ENCODE results near the gene CMIP.

Gene CMIP

DNA sequence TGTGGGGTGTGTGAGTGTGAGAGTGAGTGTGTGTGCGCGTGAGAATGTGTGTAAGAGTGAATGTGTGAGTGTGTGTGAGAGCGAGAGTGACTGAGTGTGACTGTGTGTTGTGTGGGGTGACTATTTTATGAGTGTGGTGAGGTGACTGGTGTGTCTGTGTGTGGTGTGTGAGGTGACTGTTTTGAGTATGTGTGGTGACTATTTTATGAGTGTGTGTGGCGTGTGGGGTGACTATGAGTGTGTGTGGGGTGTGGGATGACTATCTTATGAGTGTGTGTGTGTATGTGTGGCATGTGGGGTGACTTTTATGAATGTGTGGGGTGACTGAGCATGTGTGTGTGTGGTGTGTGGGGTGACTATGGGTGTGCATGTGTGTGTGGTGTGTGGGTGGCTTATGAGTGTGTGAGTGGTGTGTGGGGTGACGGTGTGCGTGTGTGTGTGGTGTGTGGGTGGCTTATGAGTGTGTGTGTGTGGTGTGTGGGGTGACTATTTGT lies 181.6 kb downstream of the CMIP start:
- DNase-seq (ENCODE audit: low read depth): peak; percentile 63

DNA sequence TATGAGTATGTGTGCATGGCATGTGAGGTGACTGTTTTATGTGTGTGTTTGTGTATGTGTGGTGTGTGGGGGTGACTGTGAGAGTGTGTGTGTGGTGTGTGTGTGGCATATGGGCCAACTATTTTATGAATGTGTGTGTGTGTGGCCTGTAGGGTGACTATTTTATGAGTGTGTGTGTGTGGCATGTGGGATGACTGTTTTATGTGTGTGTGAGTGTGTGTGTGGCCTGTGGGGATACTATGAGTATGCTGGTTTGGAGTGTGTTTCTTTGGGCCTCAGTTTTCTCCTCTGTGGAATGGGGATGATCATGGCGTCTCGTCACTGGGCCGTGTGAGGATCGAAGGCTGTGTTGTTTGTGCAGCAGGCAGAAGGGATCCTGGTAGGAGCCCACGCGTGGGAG lies 182.4 kb downstream of the CMIP start:
- DNase-seq (ENCODE audit: low read depth): peak; percentile 45
- TF ChIP-seq, protein P1, sequence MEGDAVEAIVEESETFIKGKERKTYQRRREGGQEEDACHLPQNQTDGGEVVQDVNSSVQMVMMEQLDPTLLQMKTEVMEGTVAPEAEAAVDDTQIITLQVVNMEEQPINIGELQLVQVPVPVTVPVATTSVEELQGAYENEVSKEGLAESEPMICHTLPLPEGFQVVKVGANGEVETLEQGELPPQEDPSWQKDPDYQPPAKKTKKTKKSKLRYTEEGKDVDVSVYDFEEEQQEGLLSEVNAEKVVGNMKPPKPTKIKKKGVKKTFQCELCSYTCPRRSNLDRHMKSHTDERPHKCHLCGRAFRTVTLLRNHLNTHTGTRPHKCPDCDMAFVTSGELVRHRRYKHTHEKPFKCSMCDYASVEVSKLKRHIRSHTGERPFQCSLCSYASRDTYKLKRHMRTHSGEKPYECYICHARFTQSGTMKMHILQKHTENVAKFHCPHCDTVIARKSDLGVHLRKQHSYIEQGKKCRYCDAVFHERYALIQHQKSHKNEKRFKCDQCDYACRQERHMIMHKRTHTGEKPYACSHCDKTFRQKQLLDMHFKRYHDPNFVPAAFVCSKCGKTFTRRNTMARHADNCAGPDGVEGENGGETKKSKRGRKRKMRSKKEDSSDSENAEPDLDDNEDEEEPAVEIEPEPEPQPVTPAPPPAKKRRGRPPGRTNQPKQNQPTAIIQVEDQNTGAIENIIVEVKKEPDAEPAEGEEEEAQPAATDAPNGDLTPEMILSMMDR (IDR thresholded peaks at IDR 0.05; ENCODE audit: insufficient read depth, low read depth, low read length, missing control alignments): no peak
- H3K4me3 ChIP-seq (ENCODE audit: low read length): no peak overlapping the region

More for the DNA sequence above, 181.6 kb downstream of the CMIP start:
- no peak overlapping the region for H3K4me3 ChIP-seq (ENCODE audit: low read length)
- TF ChIP-seq, protein P1 (IDR thresholded peaks at IDR 0.05; ENCODE audit: insufficient read depth, low read depth, low read length, missing control alignments): no peak

DNA sequence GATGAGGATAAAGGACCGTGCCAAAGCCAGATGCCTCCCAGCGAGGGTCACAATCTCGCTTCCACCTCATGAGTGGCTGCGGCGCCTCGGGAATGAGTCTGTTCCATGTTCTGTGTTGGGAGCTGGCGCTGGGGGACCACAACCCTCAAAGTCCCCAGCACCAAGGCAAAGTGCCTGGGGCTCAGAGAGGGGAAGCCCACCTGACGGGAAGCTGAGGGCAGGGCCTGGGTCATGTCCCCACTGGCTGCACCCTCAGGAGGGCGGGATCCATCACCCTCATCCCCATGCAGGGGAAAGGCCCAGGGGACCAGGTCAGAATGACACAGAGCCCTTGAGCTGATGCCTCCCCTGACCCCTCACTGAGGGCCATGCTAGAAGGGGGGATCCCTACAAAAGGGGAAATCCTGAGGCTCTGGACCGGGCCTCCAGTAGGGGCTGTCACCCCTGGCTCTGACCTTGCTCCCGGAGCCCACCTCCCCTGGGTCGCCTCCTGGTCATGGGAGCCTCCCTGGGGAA lies 183.2 kb downstream of the CMIP start:
- no peak for DNase-seq (ENCODE audit: low read depth)
- H3K4me3 ChIP-seq (ENCODE audit: low read length): no peak overlapping the region
- TF ChIP-seq, protein P1 (IDR thresholded peaks at IDR 0.05; ENCODE audit: insufficient read depth, low read depth, low read length, missing control alignments): no peak

DNA sequence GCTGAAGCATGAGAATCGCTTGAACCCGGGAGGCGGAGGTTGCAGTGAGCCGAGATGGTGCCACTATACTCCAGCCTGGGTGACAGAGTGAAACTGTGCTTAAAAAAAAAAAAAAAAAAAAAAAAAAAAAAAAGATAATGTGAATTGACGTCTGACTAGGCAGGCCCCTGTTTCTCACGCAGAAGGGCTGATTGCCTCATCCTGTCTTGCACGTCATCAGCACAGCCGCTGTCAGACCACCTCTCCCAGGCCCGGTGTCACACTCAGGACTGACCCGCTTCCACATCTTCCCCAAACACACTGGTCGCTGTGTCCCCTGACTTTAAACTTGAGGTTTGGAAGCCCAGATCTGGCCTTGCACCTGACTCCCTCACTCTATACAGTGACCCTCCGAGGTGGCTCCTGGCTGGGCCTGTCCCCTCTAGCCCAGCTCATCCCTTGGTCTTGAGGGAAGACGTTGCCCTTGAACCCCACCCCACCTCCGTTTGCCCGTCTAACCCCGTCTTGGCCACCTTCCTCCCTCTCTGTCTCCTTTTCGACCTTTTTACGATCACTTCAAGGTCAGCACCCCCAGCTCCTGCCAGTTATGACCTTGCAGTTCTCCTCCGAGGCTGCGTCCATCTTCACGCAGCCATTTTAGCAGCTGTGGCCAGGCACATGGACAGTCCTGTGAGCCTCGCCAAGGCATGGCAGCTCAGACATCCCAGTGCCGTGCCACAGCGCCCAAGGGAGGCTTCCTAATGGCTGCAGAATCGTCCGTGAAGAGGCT lies 184.6 kb downstream of the CMIP start:
- no peak for DNase-seq (ENCODE audit: low read depth)
- no peak overlapping the region for H3K4me3 ChIP-seq (ENCODE audit: low read length)
- TF ChIP-seq, protein P1 (IDR thresholded peaks at IDR 0.05; ENCODE audit: insufficient read depth, low read depth, low read length, missing control alignments): no peak

DNA sequence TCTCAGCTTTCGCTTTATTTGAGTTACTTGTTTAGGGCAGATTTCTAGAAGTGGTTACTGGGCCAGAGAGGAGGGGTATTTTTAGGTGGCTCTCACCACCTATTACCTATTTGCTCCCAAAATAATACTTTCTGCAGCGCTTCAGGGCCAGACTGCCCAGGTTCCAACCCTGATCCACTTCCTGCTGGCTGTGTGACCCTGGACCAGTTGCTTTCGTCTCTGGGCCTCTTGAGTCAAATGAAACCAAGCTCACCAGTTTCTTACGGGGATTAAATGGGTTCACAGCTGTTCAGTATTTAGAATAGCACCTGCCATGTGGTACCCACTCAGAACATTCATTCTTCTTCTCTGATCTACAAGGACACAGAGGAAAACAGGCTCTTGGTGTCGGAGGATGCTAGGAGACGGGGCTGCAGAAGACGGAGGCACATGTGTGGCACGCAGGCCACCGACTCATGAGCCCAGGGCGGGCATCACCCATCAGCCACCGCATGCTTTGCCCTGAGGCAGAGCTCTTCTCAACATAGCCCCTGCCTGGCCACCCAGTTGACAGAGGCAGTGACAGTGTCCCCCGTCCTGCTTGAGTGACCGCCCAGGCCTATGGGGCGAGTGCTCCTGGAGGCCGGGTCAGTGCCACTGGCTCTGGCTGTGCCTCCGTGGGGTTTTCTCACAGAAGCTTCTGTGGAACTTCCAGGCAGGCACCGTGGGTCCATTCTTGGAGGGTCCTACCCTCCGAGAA lies 185.5 kb downstream of the CMIP start:
- TF ChIP-seq, protein P1 (IDR thresholded peaks at IDR 0.05; ENCODE audit: insufficient read depth, low read depth, low read length, missing control alignments): no peak
- DNase-seq (ENCODE audit: low read depth): no peak
- no peak overlapping the region for H3K4me3 ChIP-seq (ENCODE audit: low read length)

DNA sequence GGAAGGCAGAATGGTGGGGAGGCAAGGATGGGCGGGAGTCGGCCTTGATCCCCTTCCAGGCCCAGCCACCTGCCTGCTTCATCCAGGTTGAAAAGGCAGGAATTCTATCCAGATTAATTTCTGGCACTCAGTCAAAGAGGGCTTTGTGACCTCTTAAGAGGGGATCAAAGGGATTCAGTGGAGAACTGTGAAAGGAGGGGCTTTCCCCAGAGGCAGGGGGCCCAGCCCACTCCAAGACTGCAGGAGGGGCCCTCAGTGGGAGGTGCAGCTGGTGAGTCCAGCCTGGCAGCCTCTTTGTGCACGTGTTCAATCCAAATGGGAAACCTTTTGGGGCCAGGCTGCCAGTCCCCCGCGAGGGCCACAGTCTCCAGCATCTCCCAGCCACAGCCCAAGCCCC lies 186.0 kb downstream of the CMIP start:
- TF ChIP-seq, protein P1 (IDR thresholded peaks at IDR 0.05; ENCODE audit: insufficient read depth, low read depth, low read length, missing control alignments): no peak
- H3K4me3 ChIP-seq (ENCODE audit: low read length): no peak overlapping the region
- no peak for DNase-seq (ENCODE audit: low read depth)
